K562 (cell line): Measurements from ENCODE around the gene ZNF440. TPM values are rescaled to one million over a fixed set of nuclear protein-coding genes. Genes with fewer than 3 reads are reported as not detected.
A peak's percentile ranks its signal among the peaks of the same experiment; 100 is the strongest.

Experiments used
- ATF7 ChIP-seq: fragments of 450-650 bp; IDR thresholded peaks from 2 replicates; pipeline ENCODE4 v1.7.1; 2014; ENCODE audit warnings: mild to moderate bottlenecking, moderate library complexity
- CBX5 ChIP-seq: IDR thresholded peaks from 2 replicates; pipeline ENCODE4 v1.6.1; 2014; ENCODE audit warnings: low read depth, borderline replicate concordance
- FOXM1 ChIP-seq, 2 experiments: fragments of 450-650 bp in 1 of 2; sonication (generic) in 1 of 2; formaldehyde crosslinking in 1 of 2; IDR thresholded peaks; 2 replicates each; pipeline versions ENCODE4 v1.6.1 to v1.9.0; 2017 to 2022; ENCODE audit warnings: low read depth in 2 of 2, mild to moderate bottlenecking in 2 of 2, missing genetic modification reagents in 1 of 2, moderate library complexity in 1 of 2
- FOXP1 ChIP-seq: sonication (generic); formaldehyde crosslinking; IDR thresholded peaks from 2 replicates; pipeline ENCODE4 v1.8.0; 2022; ENCODE audit warnings: mild to moderate bottlenecking, missing genetic modification reagents
- HOMEZ ChIP-seq: fragments of 250-450 bp; sonication (Bioruptor Pico); IDR thresholded peaks from 2 replicates; pipeline ENCODE4 v1.4.0; 2020; ENCODE audit warnings: mild to moderate bottlenecking, moderate library complexity
- HOXB6 ChIP-seq: fragments of 250-450 bp; sonication (Bioruptor Pico); IDR thresholded peaks from 2 replicates; pipeline ENCODE4 v1.5.1; 2022; ENCODE audit warnings: mild to moderate bottlenecking, borderline replicate concordance
- KDM4B ChIP-seq, 2 experiments: fragments of 450-650 bp in 1 of 2; sonication (generic) in 1 of 2; IDR thresholded peaks; 2 replicates each; pipeline ENCODE4 v1.6.1; 2016 to 2017; ENCODE audit warnings: borderline replicate concordance in 2 of 2, antibody characterized with exemption in 1 of 2, low read depth in 1 of 2, mild to moderate bottlenecking in 1 of 2
- MCM2 ChIP-seq: fragments of 450-650 bp; IDR thresholded peaks from 2 replicates; pipeline ENCODE4 v1.6.1; 2017; ENCODE audit warnings: low read depth, mild to moderate bottlenecking
- NFYB ChIP-seq: IDR thresholded peaks from 2 replicates; pipeline ENCODE4 v1.6.1; 2011; ENCODE audit warnings: mild to moderate bottlenecking, moderate library complexity; ENCODE audit not compliant: insufficient read length; ENCODE audit errors: extremely low read depth
- NR2C2 ChIP-seq, 2 experiments: fragments of 200-800 bp in 1 of 2; sonication (Bioruptor generic) in 1 of 2; sonication (generic) in 1 of 2; formaldehyde crosslinking in 1 of 2; IDR thresholded peaks; 2 replicates each; pipeline versions ENCODE4 v1.6.1 to v1.8.0; 2016 to 2022; ENCODE audit warnings: mild to moderate bottlenecking in 1 of 2, missing compliant biosample characterization in 1 of 2, missing genetic modification characterization in 1 of 2, missing genetic modification reagents in 1 of 2
- RBBP5 ChIP-seq: fragments of 200-600 bp; sonication (generic); IDR thresholded peaks from 2 replicates; pipeline ENCODE4 v1.6.1; 2012; ENCODE audit warnings: borderline replicate concordance, mild to moderate bottlenecking, low read length, control low read depth, inconsistent platforms; ENCODE audit not compliant: insufficient read depth, poor library complexity, severe bottlenecking
- RCOR1 ChIP-seq, 2 experiments: IDR thresholded peaks; 2 replicates each; pipeline ENCODE4 v1.6.1; 2012; ENCODE audit warnings: low read depth in 2 of 2, low read length in 2 of 2, borderline replicate concordance in 1 of 2, improper control_type of control experiment in 1 of 2
- TAF1 ChIP-seq: IDR thresholded peaks from 2 replicates; pipeline ENCODE4 v1.6.1; 2011; ENCODE audit warnings: mild to moderate bottlenecking, low read length, moderate library complexity; ENCODE audit not compliant: insufficient read depth, control insufficient read depth, severe bottlenecking; ENCODE audit errors: extremely low read depth
- TCF7L2 ChIP-seq: fragments of 150-350 bp; IDR thresholded peaks from 2 replicates; pipeline ENCODE4 v1.6.1; 2016; ENCODE audit warnings: low read depth, mild to moderate bottlenecking, low read length, moderate library complexity
- TRIM24 ChIP-seq, 2 experiments: fragments of 450-650 bp; IDR thresholded peaks; 2 replicates each; pipeline ENCODE4 v1.6.1; 2016
- YY1 ChIP-seq, 3 experiments: IDR thresholded peaks; 2 replicates each; pipeline ENCODE4 v1.6.1; 2011; ENCODE audit warnings: low read length in 2 of 3, mild to moderate bottlenecking in 2 of 3, moderate library complexity in 2 of 3, borderline replicate concordance in 1 of 3, control low read depth in 1 of 3, low read depth in 1 of 3; ENCODE audit not compliant: insufficient read depth in 3 of 3, insufficient replicate concordance in 2 of 3, control insufficient read depth in 1 of 3, insufficient read length in 1 of 3; ENCODE audit errors: extremely low read depth in 1 of 3
- ZNF184 ChIP-seq: sonication (generic); formaldehyde crosslinking; IDR thresholded peaks from 2 replicates; pipeline ENCODE4 v1.5.0; 2020; ENCODE audit warnings: missing genetic modification reagents
- ZNF24 ChIP-seq: fragments of 450-650 bp; IDR thresholded peaks from 2 replicates; pipeline ENCODE4 v1.6.1; 2016
- ZNF263 ChIP-seq: sonication (generic); formaldehyde crosslinking; IDR thresholded peaks from 2 replicates; pipeline ENCODE4 v1.8.0; 2022; ENCODE audit warnings: mild to moderate bottlenecking, missing genetic modification reagents, borderline replicate concordance
- ZNF717 ChIP-seq: fragments of 250-450 bp; sonication (Bioruptor Pico); IDR thresholded peaks from 2 replicates; pipeline ENCODE4 v1.5.0; 2021
- ZNF77 ChIP-seq: fragments of 250-450 bp; sonication (Bioruptor Pico); IDR thresholded peaks from 2 replicates; pipeline ENCODE4 v1.5.0; 2020
- polyA plus RNA-seq, 8 experiments: library from polyadenylated mRNA; depleted of rRNA in 4 of 8; stranded (reverse) in 5 of 8; unstranded in 3 of 8; fragments of >200 nt; fragmentation: Nextera tagmentation in 2 of 8; fragmentation: Illumina TruSeq in 1 of 8; extraction: Ambion mirVana in 2 of 8; extraction: Trizol in 1 of 8; gene quantifications; 2 replicates each; pipeline versions ENCODE4 v1.2.1 to v1.2.3, GENCODE V29; 2011 to 2014; ENCODE audit warnings: inconsistent platforms in 1 of 8, missing spikeins in 1 of 8
- total RNA-seq, 7 experiments: library from RNA; depleted of rRNA in 6 of 7; stranded (reverse); fragments of >200 nt in 6 of 7; fragmentation: Illumina TruSeq in 2 of 7; extraction: Trizol in 2 of 7; gene quantifications; 2 replicates each; pipeline versions ENCODE4 v1.2.1 to v1.2.3, GENCODE V29; 2011 to 2021; ENCODE audit warnings: low replicate concordance in 1 of 7
- TF ChIP-seq, protein P1 (sequence below): fragments of 250-450 bp; sonication (Bioruptor Pico); IDR thresholded peaks from 2 replicates; pipeline ENCODE4 v1.8.0; 2021; ENCODE audit warnings: moderate library complexity, mild to moderate bottlenecking, inconsistent platforms

The ZNF440 gene
- total and polyA plus RNA-seq, 9 of the 15 experiments (the other 6 are each of a cell fraction or from before 2014, with no cell fraction given), result 5.9 to 32.6 (median 13.4) TPM

- no peak for TF ChIP-seq ZNF77 (CRISPR knock-in tag)
- no peak for TF ChIP-seq HOXB6 (CRISPR knock-in tag)
- no peak for TF ChIP-seq FOXM1 (IDR thresholded peaks at IDR 0.05; ENCODE audit: low read depth)
- TF ChIP-seq FOXM1 (CRISPR knock-in tag; IDR thresholded peaks at IDR 0.05; ENCODE audit: low read depth), result no peak
- TF ChIP-seq ZNF24, result no peak
- TF ChIP-seq RCOR1 (IDR thresholded peaks at IDR 0.05; ENCODE audit: borderline replicate concordance in 1 of 2, low read depth in 2 of 2, low read length in 2 of 2), result peak in 1 of 2 experiments; percentile 7; a peak in 1 of 4 replicates
- peak; percentile 59 for TF ChIP-seq TAF1
- no peak for TF ChIP-seq ZNF717 (CRISPR knock-in tag)
- 0 out of 2 replicates have a peak, but pooled peaks have one; percentile 7 for TF ChIP-seq CBX5
- peak in 1 of 2 experiments; percentile 47; a peak in 1 of 4 replicates for TF ChIP-seq KDM4B (IDR thresholded peaks at IDR 0.05; ENCODE audit: borderline replicate concordance in 2 of 2, low read depth in 1 of 2)
- peak; percentile 57; the same call in 1 of the 2 replicates for TF ChIP-seq FOXP1 (CRISPR knock-in tag)
- TF ChIP-seq TCF7L2, result peak; percentile 90
- TF ChIP-seq, protein P1, sequence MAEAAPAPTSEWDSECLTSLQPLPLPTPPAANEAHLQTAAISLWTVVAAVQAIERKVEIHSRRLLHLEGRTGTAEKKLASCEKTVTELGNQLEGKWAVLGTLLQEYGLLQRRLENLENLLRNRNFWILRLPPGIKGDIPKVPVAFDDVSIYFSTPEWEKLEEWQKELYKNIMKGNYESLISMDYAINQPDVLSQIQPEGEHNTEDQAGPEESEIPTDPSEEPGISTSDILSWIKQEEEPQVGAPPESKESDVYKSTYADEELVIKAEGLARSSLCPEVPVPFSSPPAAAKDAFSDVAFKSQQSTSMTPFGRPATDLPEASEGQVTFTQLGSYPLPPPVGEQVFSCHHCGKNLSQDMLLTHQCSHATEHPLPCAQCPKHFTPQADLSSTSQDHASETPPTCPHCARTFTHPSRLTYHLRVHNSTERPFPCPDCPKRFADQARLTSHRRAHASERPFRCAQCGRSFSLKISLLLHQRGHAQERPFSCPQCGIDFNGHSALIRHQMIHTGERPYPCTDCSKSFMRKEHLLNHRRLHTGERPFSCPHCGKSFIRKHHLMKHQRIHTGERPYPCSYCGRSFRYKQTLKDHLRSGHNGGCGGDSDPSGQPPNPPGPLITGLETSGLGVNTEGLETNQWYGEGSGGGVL, result no peak
- peak in 1 of 3 experiments; percentile 21 for TF ChIP-seq YY1 (IDR thresholded peaks at IDR 0.05; ENCODE audit: borderline replicate concordance in 1 of 3, control insufficient read depth in 1 of 3, extremely low read depth in 1 of 3, insufficient read depth in 3 of 3, insufficient read length in 1 of 3, insufficient replicate concordance in 2 of 3, low read depth in 1 of 3, low read length in 2 of 3)
- TF ChIP-seq ZNF184 (CRISPR knock-in tag), result no peak
- TF ChIP-seq RBBP5, result peak; percentile 71
- TF ChIP-seq MCM2, result no peak
- no peak for TF ChIP-seq HOMEZ
- TF ChIP-seq ZNF263 (CRISPR knock-in tag), result 0 out of 2 replicates have a peak, but pooled peaks have one; percentile 19
- TF ChIP-seq ATF7, result peak; percentile 69
- no peak; the same call in 1 of the 2 replicates for TF ChIP-seq NR2C2 (CRISPR knock-in tag; IDR thresholded peaks at IDR 0.05)
- TF ChIP-seq NR2C2 (tag; IDR thresholded peaks at IDR 0.05), result peak; percentile 91
- TF ChIP-seq NFYB, result peak; percentile 98
- peak in 1 of 2 experiments; percentile 85; a peak in 2 of 4 replicates for TF ChIP-seq TRIM24 (IDR thresholded peaks at IDR 0.05)
These were observed 47.2 kb upstream of the ZNF440 start, which contains the start of gene ZNF441 (continued) for GRCh38 chr19:11766597-11767591.
